IMR-90 (cell line): ENCODE results near the gene C14orf119. TPM values are rescaled to one million over a fixed set of nuclear protein-coding genes. Genes with fewer than 3 reads are reported as not detected.

Experiments used
- ATAC-seq: fragments of 200-7000 bp; cut with Tn5 transposase; 2 replicates; pipeline ENCODE4 v1.9.1; 2020; ENCODE audit warnings: low read depth, mild to moderate bottlenecking, moderate library complexity
- BruUV-seq: library from RNA; stranded (reverse); fragments of 400-500 nt; replicated peaks from 2 replicates; lab custom pipeline; 2021; lab: Mats Ljungman, UMichigan
- CTCF ChIA-PET: fragments of 300-600 bp; formaldehyde crosslinking; extraction: SDS; loops from one replicate; lab custom pipeline; 2021; ENCODE audit warnings: antibody characterized with exemption; lab: Yijun Ruan, JAX
- POLR2A ChIA-PET: fragments of 300-600 bp; sonication (Branson Sonifier 250); formaldehyde crosslinking; loops from one replicate; lab custom pipeline; 2022; ENCODE audit warnings: antibody characterized with exemption; ENCODE audit not compliant: unreplicated experiment; lab: Charles Lee
- DNase-seq: peaks from one replicate; pipeline ENCODE4 v3.0.0; 2013
- H2AFZ ChIP-seq: replicated peaks from 2 replicates; pipeline ENCODE3; 2013; ENCODE audit warnings: low read length, mild to moderate bottlenecking; ENCODE audit not compliant: poor library complexity
- H2AK5ac ChIP-seq: 2 replicates; pipeline ENCODE4 v1.6.1; 2013; ENCODE audit warnings: low read depth, low read length, inconsistent platforms
- H2AK9ac ChIP-seq: replicated peaks from 2 replicates; pipeline ENCODE3; 2013; ENCODE audit warnings: mild to moderate bottlenecking, low read depth, low read length, moderate library complexity; ENCODE audit not compliant: poor library complexity
- H2BK120ac ChIP-seq: 2 replicates; pipeline ENCODE4 v1.6.1; 2013; ENCODE audit warnings: low read depth, low read length, inconsistent platforms
- H2BK15ac ChIP-seq: 3 replicates; pipeline ENCODE4 v1.6.1; 2013; ENCODE audit warnings: low read depth, low read length, inconsistent platforms
- H2BK20ac ChIP-seq: 2 replicates; pipeline ENCODE4 v1.6.1; 2013; ENCODE audit warnings: low read depth, mild to moderate bottlenecking, inconsistent platforms, low read length, moderate library complexity
- H2BK5ac ChIP-seq: 2 replicates; pipeline ENCODE4 v1.6.1; 2013; ENCODE audit warnings: mild to moderate bottlenecking, low read depth, low read length, inconsistent platforms; ENCODE audit not compliant: poor library complexity, severe bottlenecking
- H3K14ac ChIP-seq: replicated peaks from 2 replicates; pipeline ENCODE4 v1.6.1; 2013; ENCODE audit warnings: low read depth, low read length, inconsistent platforms
- H3K18ac ChIP-seq: 2 replicates; pipeline ENCODE4 v1.6.1; 2013; ENCODE audit warnings: low read depth, low read length, control low read depth
- H3K23ac ChIP-seq: 2 replicates; pipeline ENCODE4 v1.6.1; 2013; ENCODE audit warnings: low read depth, low read length, inconsistent platforms
- H3K27ac ChIP-seq: 2 replicates; pipeline ENCODE4 v1.5.1; 2013; ENCODE audit warnings: mild to moderate bottlenecking, control low read depth, low read length; ENCODE audit not compliant: insufficient read depth
- H3K27me3 ChIP-seq: 2 replicates; pipeline ENCODE4 v1.6.1; 2013; ENCODE audit warnings: low read length; ENCODE audit not compliant: control insufficient read depth, insufficient read depth
- H3K36me3 ChIP-seq: 2 replicates; pipeline ENCODE4 v1.6.1; 2013; ENCODE audit warnings: low read length, mixed read lengths; ENCODE audit not compliant: control insufficient read depth, insufficient read depth
- H3K4ac ChIP-seq: 2 replicates; pipeline ENCODE4 v1.6.1; 2013; ENCODE audit warnings: low read depth, low read length, inconsistent platforms
- H3K4me1 ChIP-seq: 2 replicates; pipeline ENCODE4 v1.6.1; 2013; ENCODE audit warnings: low read length, mixed read lengths; ENCODE audit not compliant: control insufficient read depth, insufficient read depth
- H3K4me2 ChIP-seq: 2 replicates; pipeline ENCODE4 v1.6.1; 2013; ENCODE audit warnings: low read depth, mild to moderate bottlenecking, control low read depth, low read length, moderate library complexity
- H3K4me3 ChIP-seq: 2 replicates; pipeline ENCODE4 v1.5.1; 2013; ENCODE audit warnings: low read depth, mild to moderate bottlenecking, control low read depth, low read length, moderate library complexity; ENCODE audit not compliant: insufficient read depth
- H3K56ac ChIP-seq: 2 replicates; pipeline ENCODE4 v1.6.1; 2013; ENCODE audit warnings: low read length, inconsistent platforms; ENCODE audit not compliant: insufficient read depth; ENCODE audit errors: extremely low read depth
- H3K79me1 ChIP-seq, 2 experiments: 2 replicates each; pipeline ENCODE4 v1.6.1; 2013; ENCODE audit warnings: low read length in 2 of 2, inconsistent platforms in 1 of 2, low read depth in 1 of 2
- H3K9ac ChIP-seq: 2 replicates; pipeline ENCODE4 v1.6.1; 2013; ENCODE audit warnings: low read depth, low read length, control low read depth
- H3K9me1 ChIP-seq: 2 replicates; pipeline ENCODE4 v1.6.1; 2013; ENCODE audit warnings: low read length, inconsistent platforms; ENCODE audit not compliant: insufficient read depth
- H3K9me3 ChIP-seq: 2 replicates; pipeline ENCODE4 v1.6.1; 2013; ENCODE audit warnings: low read length; ENCODE audit not compliant: control insufficient read depth, insufficient read depth
- H4K20me1 ChIP-seq: 2 replicates; pipeline ENCODE4 v1.6.1; 2013; ENCODE audit warnings: low read length, inconsistent platforms; ENCODE audit not compliant: insufficient read depth
- H4K5ac ChIP-seq: 2 replicates; pipeline ENCODE4 v1.6.1; 2013; ENCODE audit warnings: mild to moderate bottlenecking, low read depth, low read length, control low read depth
- H4K8ac ChIP-seq, 2 experiments: 2 replicates each; pipeline ENCODE4 v1.6.1; 2013; ENCODE audit warnings: low read depth in 2 of 2, low read length in 2 of 2, control low read depth in 1 of 2, inconsistent platforms in 1 of 2
- H4K91ac ChIP-seq: 2 replicates; pipeline ENCODE4 v1.6.1; 2013; ENCODE audit warnings: low read depth, low read length, inconsistent platforms; ENCODE audit not compliant: insufficient read depth
- BHLHE40 ChIP-seq: fragments of 150-350 bp; IDR thresholded peaks from 2 replicates; pipeline ENCODE4 v1.6.1; 2016; ENCODE audit warnings: mild to moderate bottlenecking, low read depth, low read length
- WGBS, 2 experiments: methylation state at CpG; one replicate each; pipeline versions ENCODE4 v1.1.5 to v1.1.7; 2013; ENCODE audit warnings: missing lambda C conversion rate in 2 of 2; ENCODE audit not compliant: insufficient read length in 1 of 2; ENCODE audit errors: extremely low coverage in 2 of 2; 5-methylcytosine and 5-hydroxymethylcytosine counted together
- dilution Hi-C: fragments of 300-500 bp; cut with HindIII; formaldehyde crosslinking; loops from one replicate; pipeline ENCODE4 v1.14.3; 2018; ENCODE audit warnings: low sequenced_read_pairs; ENCODE audit not compliant: unreplicated experiment
- in situ Hi-C: fragments of 300-500 bp; cut with MboI; formaldehyde crosslinking; loops from 3 replicates; pipeline ENCODE4 v1.14.3; 2019; ENCODE audit warnings: low sequenced_read_pairs, inconsistent platforms, mixed read lengths
- intact Hi-C: fragments of 100-400 bp; cut with micrococcal nuclease; formaldehyde crosslinking; loops from 2 replicates; pipeline ENCODE4 v1.10.0; 2022
- polyA plus RNA-seq, 3 experiments: library from polyadenylated mRNA; depleted of rRNA; stranded (reverse); fragments of >200 nt; gene quantifications; 2 replicates each; pipeline ENCODE4 v1.2.3, GENCODE V29; 2012; ENCODE audit warnings: low replicate concordance in 1 of 3
- total RNA-seq: library from RNA; depleted of rRNA; stranded (reverse); fragments of >200 nt; gene quantifications from 2 replicates; pipeline ENCODE4 v1.2.3, GENCODE V29; 2012

C14orf119 gene
- total and polyA plus RNA-seq, 2 of the 4 experiments (the other 2 are of a cell fraction), result 74.0 to 83.7 TPM

GRCh38 chr14:23104070-23104590 is 8.8 kb downstream of the C14orf119 start:
- Histone ChIP-seq H3K9me1 (peaks cover 2% of the 10 kb centered on the region; the same call in 1 of the 2 replicates), H4K91ac (peak overlapping the region; percentile 44), H3K4ac (peak overlapping the region; percentile 75), H4K5ac (peak overlapping the region; percentile 41; the same call in 1 of the 2 replicates), H3K9me3 (no peaks in the 10 kb centered on the region), H2BK120ac (peak overlapping the region; percentile 88), H2BK5ac (no peak overlapping the region), H2BK15ac (peak overlapping the region; percentile 65; the same call in 1 of the 3 replicates), H2AK9ac (no peak overlapping the region), H2AFZ (peak overlapping the region; percentile 90), H3K4me3 (no peak overlapping the region), H3K4me1 (peaks cover 6% of the 10 kb centered on the region), H3K27me3 (no peaks in the 10 kb centered on the region), H3K79me1 (peaks cover 3 to 23% of the 10 kb centered on the region in 2 experiments; a peak in 3 of 4 replicates), H4K20me1 (peaks cover 16% of the 10 kb centered on the region; the same call in 1 of the 2 replicates), H3K14ac (peak overlapping the region; percentile 90), H2BK20ac (peak overlapping the region; percentile 52; the same call in 1 of the 2 replicates), H3K9ac (peak overlapping the region; percentile 56), H3K18ac (no peak overlapping the region; the same call in 1 of the 2 replicates), H3K23ac (peak overlapping the region; percentile 85), H3K36me3 (peaks cover 4% of the 10 kb centered on the region; the same call in 1 of the 2 replicates), H4K8ac (peak overlapping the region; percentile 39 to 59; a peak in 2 of 4 replicates), H3K56ac (no peak overlapping the region), H2AK5ac (peak overlapping the region; percentile 75; the same call in 1 of the 2 replicates), H3K4me2 (peak overlapping the region; percentile 56), H3K27ac (no peak overlapping the region)
- ChIA-PET CTCF (interaction anchor here (0.7 to 1.4 kb wide), 4 partner anchors 9 to 42 kb away, joined by 3 to 5 read pairs (median 4); no protein-coding TSS in a partner anchor), POLR2A (no interaction called here)
- no peak for DNase-seq
- TF ChIP-seq BHLHE40, result no peak
- BruUV-seq, result no TSS peak
- intact Hi-C loops (no loop called here), dilution Hi-C loops (no loop called here), in situ Hi-C loops (loop anchor here (5.0 kb wide), 1 partner anchor 37 kb away; no protein-coding TSS in a partner anchor)
- no CpG with 5 or more reads among the region's 6 CpGs for WGBS, 2 experiments
- no peak for ATAC-seq
